ENCODE results near the gene TUBB2B. TPM values are rescaled to one million over a fixed set of nuclear protein-coding genes. Genes with fewer than 3 reads are reported as not detected.
A peak's percentile ranks its signal among the peaks of the same experiment; 100 is the strongest.

The TUBB2B gene
- total and polyA plus RNA-seq, 12 donors = 0.28 to 3.6 (median 0.94) TPM

DNA sequence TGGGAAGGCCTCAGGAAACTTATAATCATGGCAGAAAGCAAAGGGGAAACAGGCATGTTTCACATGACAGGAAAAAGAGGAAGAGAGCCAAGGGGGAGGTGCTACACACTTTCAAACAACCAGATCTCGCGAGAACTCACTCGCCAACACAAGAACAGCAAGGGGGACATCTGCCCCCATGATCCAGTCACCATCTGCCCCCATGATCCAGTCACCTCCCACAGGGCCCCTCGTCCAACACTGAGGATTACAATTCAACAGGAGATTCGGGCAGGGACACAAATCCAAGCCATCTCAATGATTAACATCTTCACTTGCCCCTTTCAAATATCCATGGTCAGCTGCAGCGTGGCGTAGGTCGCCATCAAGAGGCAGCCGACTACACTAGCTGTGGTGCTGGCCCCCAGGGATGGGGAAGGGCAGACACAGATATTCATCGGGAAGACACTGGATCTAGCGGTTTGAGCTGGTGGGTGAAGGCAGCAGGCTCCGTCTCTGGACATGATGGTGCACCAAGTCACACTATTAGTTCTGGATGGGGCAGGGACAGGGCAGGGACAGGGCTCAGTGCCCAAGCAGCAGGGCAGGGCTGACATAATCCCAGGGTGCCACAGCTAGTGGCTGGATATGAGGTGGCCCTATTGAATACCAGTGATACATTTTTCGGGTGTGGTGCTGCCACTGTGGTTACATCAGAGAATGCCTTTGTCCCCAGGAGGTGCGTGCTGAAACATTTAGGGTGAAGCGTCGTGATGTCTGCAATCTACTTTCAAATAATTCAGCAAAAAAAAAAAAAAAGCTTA is 31.6 kb downstream of the TUBB2B start:
- Histone ChIP-seq H3K27ac (peak overlapping the region in 3 of 10 donors; percentile 69 to 90 (median 81)), H3K36me3 (no peaks in the 10 kb centered on the region), H3K27me3 (no peaks in the 10 kb centered on the region), H3K4me3 (no peak overlapping the region), H3K9me3 (peaks cover 0 to 7% (median 0%) of the 10 kb centered on the region in 11 donors), H3K4me1 (peaks cover 0 to 17% (median 6%) of the 10 kb centered on the region in 9 donors)
- DNase-seq (no peak), ATAC-seq (peak in 3 of 8 donors; percentile 13 to 35 (median 21))
- WGBS, 2 donors = 69 to 83% methylated on average over 16 of the region's 16 CpGs
- intact Hi-C loops (cut with DNase I) = no loop called here
- TF ChIP-seq, protein P1, sequence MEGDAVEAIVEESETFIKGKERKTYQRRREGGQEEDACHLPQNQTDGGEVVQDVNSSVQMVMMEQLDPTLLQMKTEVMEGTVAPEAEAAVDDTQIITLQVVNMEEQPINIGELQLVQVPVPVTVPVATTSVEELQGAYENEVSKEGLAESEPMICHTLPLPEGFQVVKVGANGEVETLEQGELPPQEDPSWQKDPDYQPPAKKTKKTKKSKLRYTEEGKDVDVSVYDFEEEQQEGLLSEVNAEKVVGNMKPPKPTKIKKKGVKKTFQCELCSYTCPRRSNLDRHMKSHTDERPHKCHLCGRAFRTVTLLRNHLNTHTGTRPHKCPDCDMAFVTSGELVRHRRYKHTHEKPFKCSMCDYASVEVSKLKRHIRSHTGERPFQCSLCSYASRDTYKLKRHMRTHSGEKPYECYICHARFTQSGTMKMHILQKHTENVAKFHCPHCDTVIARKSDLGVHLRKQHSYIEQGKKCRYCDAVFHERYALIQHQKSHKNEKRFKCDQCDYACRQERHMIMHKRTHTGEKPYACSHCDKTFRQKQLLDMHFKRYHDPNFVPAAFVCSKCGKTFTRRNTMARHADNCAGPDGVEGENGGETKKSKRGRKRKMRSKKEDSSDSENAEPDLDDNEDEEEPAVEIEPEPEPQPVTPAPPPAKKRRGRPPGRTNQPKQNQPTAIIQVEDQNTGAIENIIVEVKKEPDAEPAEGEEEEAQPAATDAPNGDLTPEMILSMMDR (IDR thresholded peaks at IDR 0.05) = no peak

DNA sequence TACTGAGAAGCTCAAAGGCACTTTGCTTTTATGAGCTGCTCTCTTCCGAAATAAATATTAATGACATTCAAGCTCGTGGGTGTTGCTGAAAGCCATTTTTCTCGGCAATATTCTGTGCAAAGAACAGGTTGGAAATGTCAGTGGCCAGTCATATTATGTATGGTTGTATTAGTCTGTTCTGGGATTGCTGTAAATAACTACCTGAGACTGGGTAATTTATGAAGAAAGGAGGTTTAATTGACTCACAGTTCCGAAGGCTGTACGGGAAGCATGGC is 32.1 kb downstream of the TUBB2B start:
- no peak for ATAC-seq
- Histone ChIP-seq H3K36me3 (no peaks in the 10 kb centered on the region), H3K4me3 (no peak overlapping the region), H3K4me1 (peaks cover 0 to 17% (median 6%) of the 10 kb centered on the region in 9 donors), H3K27me3 (no peaks in the 10 kb centered on the region), H3K27ac (peak overlapping the region; percentile 22 to 90 (median 72)), H3K9me3 (peaks cover 0 to 7% (median 0%) of the 10 kb centered on the region in 11 donors)
- WGBS, 2 donors = 73 to 77% methylated on average over 5 of the region's 5 CpGs
- TF ChIP-seq, protein P1 (IDR thresholded peaks at IDR 0.05) = no peak
- intact Hi-C loops (cut with DNase I) = no loop called here
- DNase-seq = no peak

DNA sequence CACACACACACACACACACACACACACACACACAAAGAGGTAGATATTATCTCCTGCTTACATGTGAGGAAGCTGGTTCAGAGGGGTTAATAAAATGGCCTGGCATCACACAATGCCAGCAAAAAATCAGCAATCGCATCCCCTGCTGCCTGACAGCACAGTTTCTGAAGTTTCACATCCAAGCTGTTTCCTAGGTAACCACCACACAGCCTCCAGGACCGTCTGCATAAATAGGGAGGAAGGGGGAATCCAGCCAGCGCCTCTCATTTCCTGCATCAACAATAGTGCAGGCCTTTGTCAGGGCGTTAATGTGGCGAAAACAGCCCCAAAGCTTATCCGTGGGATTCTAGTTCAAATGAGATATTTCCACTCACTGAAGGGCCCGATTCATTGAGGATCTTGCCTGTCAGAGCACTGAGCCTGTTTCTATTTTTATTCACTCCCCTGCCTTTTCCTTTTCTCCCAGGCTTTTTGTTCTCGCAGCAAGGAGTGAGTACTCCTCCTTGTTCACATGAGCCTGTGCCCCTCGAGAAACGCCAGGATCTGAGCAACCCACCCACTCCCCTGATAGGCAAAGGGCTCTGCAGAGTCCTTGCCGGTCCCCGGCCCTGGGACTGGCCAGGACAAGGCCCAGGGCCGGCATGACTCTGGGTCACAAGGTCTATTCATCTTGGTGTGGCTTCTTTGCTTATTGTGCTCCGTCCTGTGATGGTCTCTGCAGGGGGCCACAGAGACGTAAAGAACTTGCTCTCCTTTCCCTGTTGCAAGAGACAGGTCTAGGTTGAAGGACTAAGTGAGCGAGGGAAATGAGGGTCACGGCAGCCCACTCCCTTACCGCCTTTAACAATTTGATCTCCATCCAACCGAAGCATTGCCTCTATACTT is 32.7 kb downstream of the TUBB2B start:
- DNase-seq (peak in 1 of 2 donors; percentile 59), ATAC-seq (peak; percentile 50 to 95 (median 82))
- Histone ChIP-seq H3K27me3 (no peaks in the 10 kb centered on the region), H3K4me1 (peaks cover 0 to 17% (median 6%) of the 10 kb centered on the region in 9 donors), H3K9me3 (peaks cover 0 to 7% (median 0%) of the 10 kb centered on the region in 11 donors), H3K27ac (peak overlapping the region; percentile 22 to 90 (median 72)), H3K4me3 (no peak overlapping the region), H3K36me3 (no peaks in the 10 kb centered on the region)
- intact Hi-C loops (cut with DNase I) = no loop called here
- WGBS, 2 donors = 43 to 46% methylated on average over 19 of the region's 19 CpGs
- TF ChIP-seq, protein P1 (IDR thresholded peaks at IDR 0.05) = no peak

DNA sequence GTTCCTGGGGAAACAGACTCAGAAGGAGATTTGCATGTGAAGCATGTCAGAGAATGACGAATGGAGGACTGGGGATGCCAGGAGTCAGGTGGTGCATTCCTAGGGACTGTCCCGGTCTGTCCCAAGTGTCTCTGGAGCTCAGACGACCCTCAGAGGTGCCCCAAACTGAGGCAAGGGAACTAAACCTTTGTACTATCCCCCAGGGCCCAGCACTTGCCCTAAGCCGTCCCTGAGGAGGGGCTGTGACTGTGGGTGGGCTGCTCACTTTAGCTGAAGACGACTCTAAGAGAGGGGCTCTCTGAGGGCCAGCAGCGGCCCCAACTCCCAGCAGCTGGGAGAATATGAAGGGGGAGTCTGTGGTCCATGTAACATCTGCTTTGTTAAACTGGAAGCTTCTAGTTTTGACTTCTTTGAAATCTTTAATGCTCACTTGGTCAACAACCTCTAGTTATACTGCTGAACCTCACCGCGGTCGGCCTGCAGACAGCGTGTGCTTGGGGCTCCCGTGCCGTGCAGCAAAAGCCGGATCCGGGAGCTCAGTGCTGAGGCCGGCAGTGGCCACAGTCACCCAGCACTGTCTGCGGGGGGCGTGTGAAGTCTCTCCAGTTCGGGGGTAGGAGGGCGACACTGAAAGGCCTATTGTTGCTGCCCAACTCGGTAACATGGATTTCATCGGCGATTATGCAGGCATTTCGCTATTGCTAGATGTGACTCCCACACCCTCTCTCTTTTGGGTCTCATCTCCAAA is 34.2 kb downstream of the TUBB2B start:
- no peaks in the 10 kb centered on the region for H3K36me3 ChIP-seq
- no peaks in the 10 kb centered on the region for H3K9me3 ChIP-seq
- no peak overlapping the region for H3K4me3 ChIP-seq
- WGBS, 2 donors = 88 to 90% methylated on average over 23 of the region's 23 CpGs
- H3K4me1 ChIP-seq = peaks cover 0 to 17% (median 6%) of the 10 kb centered on the region in 9 donors
- no peak overlapping the region for H3K27ac ChIP-seq
- intact Hi-C loops (cut with DNase I) = no loop called here
- ATAC-seq (no peak), DNase-seq (no peak)
- no peaks in the 10 kb centered on the region for H3K27me3 ChIP-seq
- TF ChIP-seq, protein P1 (IDR thresholded peaks at IDR 0.05) = no peak
